SH-SY5Y (cell line): ENCODE measurements around the gene MPRIP.

Source experiments
- GATA2 ChIP-seq: IDR thresholded peaks from 2 replicates; pipeline ENCODE4 v1.6.1; 2011; ENCODE audit warnings: mild to moderate bottlenecking, low read depth, low read length
- GATA3 ChIP-seq: IDR thresholded peaks from 2 replicates; pipeline ENCODE4 v1.6.1; 2011; ENCODE audit warnings: low read depth, mild to moderate bottlenecking, low read length, moderate library complexity

The MPRIP gene

DNA sequence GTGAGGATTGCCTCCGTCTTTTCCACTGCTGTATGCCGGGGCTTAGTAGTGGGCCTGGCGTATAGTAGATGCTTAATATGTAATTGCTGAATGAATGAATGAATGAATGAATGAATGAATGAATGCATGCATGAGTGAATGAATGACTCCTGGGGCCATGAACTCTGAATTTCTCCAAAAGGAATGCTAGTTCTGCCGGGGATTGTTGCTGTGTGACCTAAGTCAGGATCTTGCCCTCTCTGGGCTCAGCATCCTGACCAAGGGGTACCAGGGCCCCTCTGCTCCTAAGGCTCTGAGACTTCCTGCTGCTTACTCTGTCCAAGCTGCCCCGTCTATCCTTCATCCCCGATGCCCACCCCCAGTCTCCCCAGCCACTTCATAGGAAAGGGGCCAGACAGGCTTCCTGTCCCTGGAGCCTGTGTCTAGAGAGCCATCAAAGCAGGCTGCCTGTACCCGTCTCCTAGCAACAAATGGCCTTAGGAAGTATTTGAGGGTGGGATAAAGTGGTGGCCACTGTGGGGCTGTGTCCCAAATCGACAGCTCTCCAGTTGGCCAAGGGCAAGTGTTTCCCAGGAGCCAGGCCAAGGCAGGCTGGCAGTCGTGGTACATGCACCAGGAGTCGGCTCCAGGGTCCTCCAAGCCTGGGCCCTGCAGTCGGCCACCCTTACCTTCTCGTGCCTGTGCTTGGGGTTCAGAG is 11.6 kb upstream of the MPRIP start:
- no peak for TF ChIP-seq GATA2
- TF ChIP-seq GATA3: no peak

DNA sequence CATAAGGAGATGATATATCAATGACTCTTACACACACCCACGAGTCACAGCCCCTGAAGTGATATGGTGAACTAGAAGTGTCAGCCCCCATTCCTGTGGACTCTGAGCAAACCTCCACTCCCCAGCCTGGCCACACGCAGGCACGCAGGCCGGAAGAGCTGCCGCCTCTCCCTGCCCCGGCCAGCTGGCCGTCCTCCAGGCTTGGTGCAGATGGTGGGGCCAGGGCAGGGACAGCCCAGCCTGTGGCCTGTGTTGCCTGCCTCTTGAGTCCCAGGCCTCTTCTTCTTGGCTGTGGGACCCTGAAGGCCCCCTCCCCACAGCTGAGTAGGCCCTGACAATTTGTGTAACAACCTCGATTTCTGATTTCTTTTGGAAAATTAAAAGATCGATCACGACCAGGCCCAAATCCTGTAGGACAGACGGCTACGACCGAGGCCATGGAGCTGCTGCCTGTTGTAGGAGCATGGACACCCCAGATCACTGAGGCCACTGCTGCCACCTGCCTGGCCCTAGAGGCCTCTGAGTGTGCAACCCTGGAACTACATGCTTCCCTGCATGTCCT is 10.0 kb upstream of the MPRIP start:
- TF ChIP-seq GATA3 (no peak), GATA2 (no peak)

DNA sequence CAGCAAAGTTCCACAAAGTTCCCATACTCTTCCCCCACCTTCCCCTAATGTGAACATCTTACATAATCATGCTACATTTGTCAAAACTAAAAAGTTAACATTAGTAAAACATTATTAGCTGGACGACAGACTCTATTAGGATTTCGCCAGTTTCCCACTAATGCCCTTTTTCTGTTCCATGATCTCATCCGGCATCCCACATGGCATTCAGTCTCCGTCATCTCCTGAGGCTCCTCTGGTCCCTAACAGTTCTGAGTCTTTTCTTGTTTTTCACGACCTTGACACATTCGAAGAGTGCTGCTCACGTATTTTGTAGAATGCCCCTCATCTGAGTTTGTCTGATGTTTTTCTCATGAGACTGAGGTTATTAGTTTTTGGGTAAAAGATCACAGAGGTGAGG is 8.8 kb upstream of the MPRIP start:
- TF ChIP-seq GATA3: no peak
- no peak for TF ChIP-seq GATA2

DNA sequence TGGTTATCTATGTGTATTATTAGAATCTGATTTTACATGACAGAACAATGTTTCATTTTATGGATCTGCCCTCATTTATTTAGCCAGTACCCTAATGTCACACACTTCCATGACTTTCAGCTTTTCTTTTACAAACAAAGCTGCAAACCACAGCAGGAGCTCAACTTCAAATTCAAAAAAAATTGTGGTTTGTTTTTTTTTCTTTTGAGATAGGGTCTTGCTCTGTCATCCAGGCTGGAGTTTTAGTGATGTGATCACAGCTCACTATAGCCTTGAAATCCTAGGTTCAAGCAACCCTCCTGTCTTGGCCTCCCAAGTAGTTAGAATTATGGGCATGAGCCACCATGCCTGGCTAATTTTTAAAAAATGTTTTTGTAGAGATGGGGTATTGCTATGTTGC is 8.2 kb upstream of the MPRIP start:
- TF ChIP-seq GATA3: no peak
- TF ChIP-seq GATA2: no peak

DNA sequence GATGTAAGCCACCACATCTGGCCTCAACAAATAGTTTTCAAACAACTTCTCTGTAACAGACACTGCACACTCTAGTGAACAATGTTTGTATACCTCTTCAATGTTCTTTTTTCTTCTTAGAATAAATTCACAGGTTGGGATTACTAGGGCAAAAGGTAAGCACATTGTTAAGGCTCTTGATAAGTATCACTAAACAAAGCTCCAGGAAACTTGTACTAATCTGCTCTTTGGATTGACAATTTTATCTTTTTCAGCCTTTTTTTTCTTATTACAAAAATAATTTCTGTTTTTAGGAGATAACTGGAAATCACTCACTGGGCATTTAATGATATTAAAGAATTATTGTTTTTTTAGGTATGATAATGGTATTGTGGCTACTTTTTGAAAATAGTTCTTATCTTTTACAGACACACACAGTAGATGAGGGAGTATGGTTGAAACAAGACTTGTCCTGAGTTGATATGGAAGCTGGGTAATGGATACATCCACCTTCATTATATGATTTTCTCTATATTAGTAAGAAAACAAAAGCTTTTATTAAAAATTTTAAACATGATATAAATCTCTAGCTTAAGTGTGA is 7.7 kb upstream of the MPRIP start:
- TF ChIP-seq GATA2 (no peak), GATA3 (no peak)

DNA sequence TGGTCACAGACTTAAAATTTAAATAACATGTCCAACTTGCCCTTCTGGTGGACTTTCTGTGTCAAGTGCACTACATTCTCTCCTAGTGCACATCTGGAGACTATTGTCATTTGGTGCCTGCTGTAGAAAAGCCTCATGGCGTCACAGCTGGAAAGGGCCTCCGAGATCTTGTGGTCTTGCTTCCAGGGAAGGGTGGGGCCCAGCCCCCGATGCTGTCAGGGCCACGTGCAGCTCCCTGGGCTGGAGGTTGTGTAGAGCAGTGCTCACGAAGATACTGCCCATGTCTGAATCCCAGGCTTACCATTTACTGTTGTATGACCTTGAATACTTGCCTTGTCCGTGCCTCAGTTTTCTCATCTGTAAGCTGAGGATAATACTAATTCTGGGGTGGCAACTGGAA is 6.8 kb upstream of the MPRIP start:
- TF ChIP-seq GATA2 (no peak), GATA3 (no peak)

DNA sequence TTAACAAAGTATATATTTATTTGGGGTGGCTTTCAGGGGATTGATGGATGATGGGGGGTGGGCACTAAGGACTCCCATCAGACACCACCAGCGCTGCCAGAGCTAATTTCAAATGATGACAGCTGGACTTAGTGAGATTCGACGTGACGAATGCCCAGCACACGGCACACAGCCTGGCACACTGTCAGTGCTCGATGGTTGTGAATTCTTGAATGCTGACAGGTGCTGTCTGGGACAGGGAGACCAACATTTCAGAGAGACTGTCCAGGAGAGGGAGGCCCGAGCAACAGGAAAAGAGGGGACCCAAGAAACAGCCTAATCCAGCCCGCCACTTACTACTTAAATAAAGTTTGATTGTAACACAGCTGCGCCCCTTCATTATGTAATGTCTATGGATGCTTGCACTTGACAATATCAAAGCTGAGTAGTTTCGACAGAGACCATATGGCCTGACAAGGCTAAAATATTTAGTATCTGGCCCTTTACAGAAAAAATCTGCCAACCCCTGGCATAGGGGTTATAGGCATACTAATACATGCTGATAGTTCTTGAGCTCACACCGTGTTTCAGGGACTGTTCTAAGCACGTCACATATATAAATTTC is 6.2 kb upstream of the MPRIP start:
- TF ChIP-seq GATA2 (no peak), GATA3 (no peak)

DNA sequence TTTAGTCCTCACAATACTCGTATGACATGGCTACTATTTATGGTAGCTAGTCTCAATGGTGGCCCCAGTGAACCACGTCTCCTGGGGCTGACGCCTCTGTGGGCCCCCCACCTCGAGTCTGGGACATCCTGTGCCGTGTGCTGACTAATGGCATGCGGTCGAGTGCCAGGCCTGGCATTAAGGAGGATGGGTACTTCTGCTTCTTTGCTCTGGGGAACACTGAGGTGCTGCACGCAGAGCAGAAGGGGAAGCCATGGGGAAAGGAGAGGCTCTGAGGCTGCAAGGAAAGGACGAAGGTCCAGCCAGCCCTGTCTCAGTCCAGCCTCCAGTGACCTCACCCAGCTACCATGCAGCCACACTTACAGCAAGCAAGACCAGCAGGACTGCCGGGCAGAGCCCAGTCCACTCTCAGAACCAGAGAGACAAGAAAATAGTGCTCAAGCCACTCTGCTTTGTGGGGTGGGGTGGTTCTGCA is 5.7 kb upstream of the MPRIP start:
- TF ChIP-seq GATA3: no peak
- TF ChIP-seq GATA2: no peak

DNA sequence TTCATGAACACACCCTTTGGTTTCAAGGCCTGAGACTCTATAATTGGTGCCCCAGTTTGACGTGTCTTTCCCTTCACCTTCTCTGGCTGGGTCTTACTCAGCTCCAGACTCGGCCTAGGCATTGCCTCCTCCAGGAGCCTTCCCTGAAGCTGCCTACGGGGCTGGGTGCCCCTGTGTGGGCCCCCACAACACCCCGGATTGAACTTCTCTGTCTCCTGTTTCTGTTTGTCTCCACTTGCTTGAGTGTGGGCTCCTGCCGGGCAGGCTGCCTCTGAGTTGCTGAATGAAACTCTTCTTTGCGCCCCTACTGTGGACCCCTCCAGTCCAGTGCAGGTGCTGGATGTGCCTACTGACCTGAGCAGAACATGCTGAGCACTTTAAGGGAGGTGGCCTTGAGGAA is 2.3 kb upstream of the MPRIP start:
- TF ChIP-seq GATA2 (no peak), GATA3 (no peak)

DNA sequence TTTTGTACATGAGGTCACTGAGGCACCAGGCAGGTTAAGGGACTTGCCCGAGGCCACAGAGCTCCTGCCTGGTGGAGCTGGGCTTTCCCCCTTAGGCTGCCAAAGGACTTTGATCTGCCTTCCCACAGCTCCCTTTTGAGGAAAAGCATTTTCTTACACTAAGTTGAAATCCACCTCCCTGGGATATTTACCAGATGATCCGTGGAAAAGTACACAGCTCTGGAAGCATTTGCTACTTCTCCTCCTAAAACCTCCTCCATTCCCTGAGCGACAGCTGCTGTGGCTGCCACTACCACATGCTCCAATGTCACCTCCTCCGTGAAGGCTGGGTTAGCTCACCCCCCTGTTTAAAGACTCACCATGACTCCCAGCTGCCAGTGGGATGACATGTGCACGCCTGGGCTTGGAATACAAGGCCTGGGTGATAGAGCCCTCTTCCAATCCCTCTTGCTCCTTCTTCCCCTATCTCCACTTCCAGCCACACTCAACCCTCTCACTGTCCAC is 1.2 kb upstream of the MPRIP start:
- TF ChIP-seq GATA3 (no peak), GATA2 (no peak)

DNA sequence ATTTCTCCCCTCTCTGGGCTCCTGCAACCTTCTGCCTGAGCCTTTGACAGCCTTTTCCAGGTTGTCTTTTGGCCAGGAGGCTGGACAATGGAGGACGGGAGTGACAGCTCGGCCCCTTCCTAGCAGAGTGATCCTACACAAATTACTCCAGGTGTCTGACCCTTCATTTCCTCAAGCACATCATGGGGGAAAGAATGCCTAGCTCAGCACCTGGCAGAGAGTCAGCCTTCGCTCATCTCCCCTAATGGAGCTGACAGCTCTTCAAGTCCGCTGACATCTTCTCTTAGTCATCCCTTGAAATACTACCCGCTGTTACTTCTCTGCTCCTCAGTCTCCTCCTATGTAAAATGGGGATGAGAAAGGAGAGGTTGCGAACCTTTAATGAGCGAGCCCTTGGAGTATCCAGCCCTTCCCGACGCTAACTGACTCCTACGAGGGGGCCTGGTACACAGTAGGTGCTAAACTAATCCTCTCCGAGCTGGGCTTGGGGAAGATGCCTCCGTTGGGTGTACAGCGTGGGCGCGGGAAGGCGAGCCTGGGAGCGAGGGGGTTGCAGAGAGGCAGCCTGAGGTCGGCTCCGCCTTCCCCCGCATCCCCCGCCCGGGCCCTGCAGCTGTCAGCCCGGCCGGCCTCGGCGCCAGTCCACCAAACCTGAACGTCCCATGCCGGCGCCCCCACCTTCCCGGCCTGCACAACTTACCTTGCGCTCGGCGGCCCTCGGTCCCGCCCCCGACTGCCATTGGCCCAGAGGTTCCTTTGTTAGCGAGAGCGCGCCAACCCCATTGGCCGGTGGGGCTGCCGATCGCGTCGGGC is 480 bp upstream of the MPRIP start:
- TF ChIP-seq GATA2: no peak
- no peak for TF ChIP-seq GATA3

DNA sequence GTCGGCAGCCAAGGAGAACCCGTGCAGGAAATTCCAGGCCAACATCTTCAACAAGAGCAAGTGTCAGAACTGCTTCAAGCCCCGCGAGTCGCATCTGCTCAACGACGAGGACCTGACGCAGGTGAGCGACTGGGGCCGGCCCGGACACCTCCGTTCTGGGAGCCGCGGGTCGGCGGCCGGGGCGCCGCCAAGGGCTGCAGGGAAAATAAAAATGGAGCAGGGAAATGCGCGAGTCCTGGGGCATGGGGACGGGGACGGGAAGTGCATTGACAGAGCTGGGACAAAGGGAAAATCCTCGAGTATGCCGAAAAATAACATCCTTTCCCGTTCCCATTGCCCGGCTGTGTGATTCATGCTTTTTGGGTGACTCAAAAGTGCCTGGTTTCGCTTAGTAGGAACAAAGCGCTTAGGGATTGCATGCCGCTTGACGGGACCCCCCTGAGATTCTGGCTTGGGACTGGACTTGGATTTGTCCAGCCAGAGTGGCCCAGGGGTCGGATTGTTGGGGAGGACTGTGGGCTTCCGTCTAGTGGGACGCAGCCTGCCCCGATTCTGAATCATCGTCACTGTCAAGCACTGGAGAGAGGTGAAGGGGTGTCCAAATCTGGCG is 699 bp downstream of the MPRIP start:
- TF ChIP-seq GATA2: no peak
- TF ChIP-seq GATA3: no peak

DNA sequence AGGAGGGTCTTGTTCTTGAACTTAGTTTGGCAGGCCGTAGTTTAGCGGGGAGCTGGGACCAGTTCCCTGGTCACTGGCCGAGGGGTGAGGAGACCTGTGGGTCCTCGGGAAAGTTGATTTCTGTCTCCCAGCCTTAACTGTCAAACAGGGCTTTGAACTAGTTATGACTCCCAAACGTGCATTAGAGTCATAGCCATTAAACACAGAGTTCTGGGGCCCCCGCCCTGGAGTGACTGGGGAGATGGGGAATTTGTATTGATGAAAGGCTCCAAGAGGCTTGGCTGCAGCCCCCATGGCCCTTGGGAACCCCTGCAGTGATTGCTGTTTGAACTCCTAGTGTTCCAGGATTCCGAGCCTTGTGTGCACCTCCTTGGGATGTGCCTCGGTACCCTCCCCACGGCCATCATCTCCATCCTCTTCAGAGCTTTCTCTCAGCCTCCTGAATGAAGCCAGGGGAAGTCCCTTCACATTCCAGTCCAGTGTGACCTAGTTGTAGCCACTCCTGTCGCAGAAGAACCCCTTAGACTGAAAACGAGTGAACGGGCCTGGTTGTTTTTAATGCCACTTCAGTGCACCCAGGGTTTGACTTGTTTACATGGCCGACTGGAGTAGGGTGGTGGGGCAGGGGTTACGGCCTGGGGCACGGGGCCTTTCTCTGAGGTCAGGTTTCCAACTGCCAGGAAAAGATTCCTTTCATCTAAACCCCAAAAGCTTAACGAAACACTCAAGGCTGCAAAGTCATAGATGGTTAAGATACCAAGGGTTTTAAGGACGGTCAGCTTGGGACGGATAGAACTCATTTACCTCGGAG is 1.4 kb downstream of the MPRIP start:
- TF ChIP-seq GATA2 (no peak), GATA3 (no peak)
